IPS-20b (cell line): Measurements from ENCODE around the gene C5AR1.

Experiments
- H3K27ac ChIP-seq: one replicate; pipeline ENCODE4 v1.5.1; 2013; ENCODE audit warnings: low read length
- H3K27me3 ChIP-seq: 2 replicates; pipeline ENCODE4 v1.6.1; 2013; ENCODE audit warnings: mild to moderate bottlenecking, low read length, inconsistent platforms; ENCODE audit not compliant: insufficient read depth
- H3K36me3 ChIP-seq: 2 replicates; pipeline ENCODE4 v1.6.1; 2013; ENCODE audit warnings: low read depth, mild to moderate bottlenecking, inconsistent platforms, low read length, moderate library complexity; ENCODE audit not compliant: insufficient read depth
- H3K4me1 ChIP-seq: 2 replicates; pipeline ENCODE4 v1.6.1; 2013; ENCODE audit warnings: mild to moderate bottlenecking, control low read depth, inconsistent platforms, low read length, moderate library complexity; ENCODE audit not compliant: insufficient read depth
- H3K4me3 ChIP-seq: 2 replicates; pipeline ENCODE4 v1.5.1; 2013; ENCODE audit warnings: mild to moderate bottlenecking, low read length, inconsistent platforms
- H3K9ac ChIP-seq: 2 replicates; pipeline ENCODE4 v1.6.1; 2013; ENCODE audit warnings: low read depth, mild to moderate bottlenecking, inconsistent platforms, low read length, moderate library complexity
- H3K9me3 ChIP-seq: 2 replicates; pipeline ENCODE4 v1.6.1; 2013; ENCODE audit warnings: mild to moderate bottlenecking, low read depth, low read length, inconsistent platforms; ENCODE audit not compliant: insufficient read depth

Gene C5AR1

GRCh38 chr19:47302249-47302648, 7.4 kb upstream of the C5AR1 start:
- Histone ChIP-seq H3K9me3 (no peaks in the 10 kb centered on the region), H3K36me3 (no peaks in the 10 kb centered on the region), H3K9ac (no peak overlapping the region), H3K27me3 (no peaks in the 10 kb centered on the region), H3K4me1 (peaks cover 3% of the 10 kb centered on the region; the same call in 1 of the 2 replicates), H3K27ac (no peak overlapping the region), H3K4me3 (no peak overlapping the region)

- H3K27me3 ChIP-seq: no peaks in the 10 kb centered on the region
- H3K4me3 ChIP-seq: no peak overlapping the region
- no peaks in the 10 kb centered on the region for H3K9me3 ChIP-seq
- H3K9ac ChIP-seq: no peak overlapping the region
- H3K4me1 ChIP-seq: peaks cover 3% of the 10 kb centered on the region; the same call in 1 of the 2 replicates
- no peaks in the 10 kb centered on the region for H3K36me3 ChIP-seq
- H3K27ac ChIP-seq: no peak overlapping the region
These were observed 5.7 kb upstream of the C5AR1 start for GRCh38 chr19:47303966-47304365.

GRCh38 chr19:47305309-47305751, 4.3 kb upstream of the C5AR1 start:
- Histone ChIP-seq H3K27ac (no peak overlapping the region), H3K4me1 (no peaks in the 10 kb centered on the region), H3K36me3 (no peaks in the 10 kb centered on the region), H3K9ac (no peak overlapping the region), H3K9me3 (no peaks in the 10 kb centered on the region), H3K4me3 (no peak overlapping the region), H3K27me3 (no peaks in the 10 kb centered on the region; the same call in 1 of the 2 replicates)

- Histone ChIP-seq H3K4me1 (no peaks in the 10 kb centered on the region), H3K27me3 (no peaks in the 10 kb centered on the region; the same call in 1 of the 2 replicates), H3K36me3 (no peaks in the 10 kb centered on the region), H3K9ac (no peak overlapping the region), H3K27ac (no peak overlapping the region), H3K9me3 (no peaks in the 10 kb centered on the region), H3K4me3 (no peak overlapping the region)
These were observed 3.4 kb upstream of the C5AR1 start for GRCh38 chr19:47306303-47306702.

- Histone ChIP-seq H3K36me3 (no peaks in the 10 kb centered on the region), H3K9ac (no peak overlapping the region), H3K9me3 (no peaks in the 10 kb centered on the region), H3K27me3 (no peaks in the 10 kb centered on the region; the same call in 1 of the 2 replicates), H3K27ac (no peak overlapping the region), H3K4me1 (no peaks in the 10 kb centered on the region), H3K4me3 (no peak overlapping the region)
These were observed 623 bp upstream of the C5AR1 start for GRCh38 chr19:47309038-47309437.

- no peak overlapping the region for H3K9ac ChIP-seq
- H3K27me3 ChIP-seq: no peaks in the 10 kb centered on the region; the same call in 1 of the 2 replicates
- no peaks in the 10 kb centered on the region for H3K4me1 ChIP-seq
- H3K9me3 ChIP-seq: no peaks in the 10 kb centered on the region
- H3K36me3 ChIP-seq: no peaks in the 10 kb centered on the region
- no peak overlapping the region for H3K4me3 ChIP-seq
- H3K27ac ChIP-seq: no peak overlapping the region
These were observed 662 bp downstream of the C5AR1 start for GRCh38 chr19:47310323-47310722.

GRCh38 chr19:47310819-47311218, 1.2 kb downstream of the C5AR1 start:
- Histone ChIP-seq H3K27ac (no peak overlapping the region), H3K9ac (no peak overlapping the region), H3K9me3 (no peaks in the 10 kb centered on the region), H3K4me1 (no peaks in the 10 kb centered on the region), H3K36me3 (no peaks in the 10 kb centered on the region), H3K27me3 (no peaks in the 10 kb centered on the region; the same call in 1 of the 2 replicates), H3K4me3 (no peak overlapping the region)

- Histone ChIP-seq H3K4me3 (no peak overlapping the region), H3K36me3 (no peaks in the 10 kb centered on the region), H3K9me3 (no peaks in the 10 kb centered on the region), H3K4me1 (no peaks in the 10 kb centered on the region), H3K9ac (no peak overlapping the region), H3K27me3 (no peaks in the 10 kb centered on the region; the same call in 1 of the 2 replicates), H3K27ac (no peak overlapping the region)
These were observed 2.8 kb downstream of the C5AR1 start for GRCh38 chr19:47312366-47313006.

- Histone ChIP-seq H3K36me3 (no peaks in the 10 kb centered on the region), H3K4me3 (no peak overlapping the region), H3K9me3 (no peaks in the 10 kb centered on the region), H3K27me3 (no peaks in the 10 kb centered on the region; the same call in 1 of the 2 replicates), H3K9ac (no peak overlapping the region), H3K27ac (no peak overlapping the region), H3K4me1 (no peaks in the 10 kb centered on the region)
These were observed 4.2 kb downstream of the C5AR1 start for GRCh38 chr19:47313754-47314295.

- Histone ChIP-seq H3K27me3 (no peaks in the 10 kb centered on the region), H3K27ac (no peak overlapping the region), H3K4me3 (no peak overlapping the region), H3K4me1 (no peaks in the 10 kb centered on the region), H3K9ac (no peak overlapping the region), H3K9me3 (no peaks in the 10 kb centered on the region), H3K36me3 (no peaks in the 10 kb centered on the region)
These were observed 5.6 kb downstream of the C5AR1 start for GRCh38 chr19:47315125-47315821.

- no peak overlapping the region for H3K9ac ChIP-seq
- H3K4me1 ChIP-seq: no peaks in the 10 kb centered on the region
- H3K4me3 ChIP-seq: no peak overlapping the region
- H3K36me3 ChIP-seq: no peaks in the 10 kb centered on the region
- no peak overlapping the region for H3K27ac ChIP-seq
- H3K27me3 ChIP-seq: no peaks in the 10 kb centered on the region
- no peaks in the 10 kb centered on the region for H3K9me3 ChIP-seq
These were observed 6.9 kb downstream of the C5AR1 start for GRCh38 chr19:47316513-47316912.
